Esophagus muscularis mucosa (tissue), 4 donors: ENCODE data around the gene MAGEA1. TPM values are rescaled to one million over a fixed set of nuclear protein-coding genes. Genes with fewer than 3 reads are reported as not detected.

ENCODE experiments used
- DNase-seq: peaks from one replicate; pipeline ENCODE4 v3.0.0-alpha.2; 2017; ENCODE audit errors: extremely low spot score
- H3K27ac ChIP-seq, 4 donors: fragments of 200-600 bp; sonication (generic); replicated peaks in 1 of 4; 1 replicate in 3 of 4; 2 replicates in 1 of 4; pipeline ENCODE4 v1.5.1; 2016 to 2019; ENCODE audit warnings: mild to moderate bottlenecking in 1 of 4
- H3K27me3 ChIP-seq, 4 donors: fragments of 200-600 bp; sonication (generic); one replicate each; pipeline versions ENCODE4 v1.5.1 to v1.6.0; 2016 to 2019
- H3K36me3 ChIP-seq, 4 donors: fragments of 200-600 bp; sonication (generic); one replicate each; pipeline ENCODE4 v1.5.1; 2016 to 2019
- H3K4me1 ChIP-seq, 4 donors: fragments of 200-600 bp; sonication (generic); one replicate each; pipeline ENCODE4 v1.5.1; 2016 to 2019
- H3K4me3 ChIP-seq, 4 donors: fragments of 200-600 bp; sonication (generic); 1 replicate in 2 of 4; 2 replicates in 2 of 4; pipeline ENCODE4 v1.5.1; 2016 to 2019; ENCODE audit warnings: mild to moderate bottlenecking in 4 of 4, moderate library complexity in 1 of 4
- H3K9me3 ChIP-seq, 4 donors: fragments of 200-600 bp; sonication (generic); 1 replicate in 3 of 4; 2 replicates in 1 of 4; pipeline ENCODE4 v1.5.1; 2016 to 2019
- EP300 ChIP-seq: sonication (generic); formaldehyde crosslinking; IDR thresholded peaks from one replicate; pipeline ENCODE4 v1.6.1; 2017; ENCODE audit warnings: antibody characterized with exemption
- POLR2A ChIP-seq: fragments of 450-650 bp; IDR thresholded peaks from one replicate; pipeline ENCODE4 v1.6.1; 2017; ENCODE audit warnings: antibody characterized with exemption, moderate library complexity, mild to moderate bottlenecking, low read depth
- POLR2AphosphoS5 ChIP-seq, 2 donors: sonication (generic); formaldehyde crosslinking; IDR thresholded peaks; one replicate each; pipeline ENCODE4 v1.6.1; 2017; ENCODE audit warnings: antibody characterized with exemption in 2 of 2
- WGBS: methylation state at CpG from one replicate; pipeline ENCODE4 v1.1.5; 2018; 5-methylcytosine and 5-hydroxymethylcytosine counted together
- intact Hi-C: fragments of 100-400 bp; cut with DNase I; formaldehyde crosslinking; loops from one replicate; pipeline ENCODE4 v1.15.1; 2023
- total RNA-seq, 4 donors: library from RNA; depleted of rRNA; stranded (reverse); fragments of >200 nt; gene quantifications; one replicate each; pipeline versions ENCODE4 v1.1.0 to v1.2.1, GENCODE V29; 2016
- TF ChIP-seq, protein P1 (sequence below), 3 experiments: fragments of 200-600 bp in 2 of 3; fragments of 450-650 bp in 1 of 3; sonication (generic) in 2 of 3; IDR thresholded peaks; one replicate each; pipeline ENCODE4 v1.5.1; 2017 to 2019; ENCODE audit warnings: antibody characterized with exemption in 3 of 3, mild to moderate bottlenecking in 2 of 3, moderate library complexity in 1 of 3

The MAGEA1 gene
- total RNA-seq, 4 donors from 2014 or later, result not detected

GRCh38 chrX:153214934-153215333, 35.9 kb downstream of the MAGEA1 start:
- no peaks in the 10 kb centered on the region for H3K36me3 ChIP-seq
- H3K27me3 ChIP-seq, result no peaks in the 10 kb centered on the region
- no peak for DNase-seq
- intact Hi-C loops, result no loop called here
- WGBS, result 27% methylated on average over 2 of the region's 2 CpGs
- peaks cover 0 to 16% (median 0%) of the 10 kb centered on the region in 4 donors for H3K9me3 ChIP-seq
- no peak overlapping the region for H3K4me3 ChIP-seq
- TF ChIP-seq POLR2A (no peak), POLR2AphosphoS5 (IDR thresholded peaks at IDR 0.05) (no peak), EP300 (no peak)
- TF ChIP-seq, protein P1, sequence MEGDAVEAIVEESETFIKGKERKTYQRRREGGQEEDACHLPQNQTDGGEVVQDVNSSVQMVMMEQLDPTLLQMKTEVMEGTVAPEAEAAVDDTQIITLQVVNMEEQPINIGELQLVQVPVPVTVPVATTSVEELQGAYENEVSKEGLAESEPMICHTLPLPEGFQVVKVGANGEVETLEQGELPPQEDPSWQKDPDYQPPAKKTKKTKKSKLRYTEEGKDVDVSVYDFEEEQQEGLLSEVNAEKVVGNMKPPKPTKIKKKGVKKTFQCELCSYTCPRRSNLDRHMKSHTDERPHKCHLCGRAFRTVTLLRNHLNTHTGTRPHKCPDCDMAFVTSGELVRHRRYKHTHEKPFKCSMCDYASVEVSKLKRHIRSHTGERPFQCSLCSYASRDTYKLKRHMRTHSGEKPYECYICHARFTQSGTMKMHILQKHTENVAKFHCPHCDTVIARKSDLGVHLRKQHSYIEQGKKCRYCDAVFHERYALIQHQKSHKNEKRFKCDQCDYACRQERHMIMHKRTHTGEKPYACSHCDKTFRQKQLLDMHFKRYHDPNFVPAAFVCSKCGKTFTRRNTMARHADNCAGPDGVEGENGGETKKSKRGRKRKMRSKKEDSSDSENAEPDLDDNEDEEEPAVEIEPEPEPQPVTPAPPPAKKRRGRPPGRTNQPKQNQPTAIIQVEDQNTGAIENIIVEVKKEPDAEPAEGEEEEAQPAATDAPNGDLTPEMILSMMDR (IDR thresholded peaks at IDR 0.05), result no peak
- no peaks in the 10 kb centered on the region for H3K4me1 ChIP-seq
- no peak overlapping the region for H3K27ac ChIP-seq

DNA sequence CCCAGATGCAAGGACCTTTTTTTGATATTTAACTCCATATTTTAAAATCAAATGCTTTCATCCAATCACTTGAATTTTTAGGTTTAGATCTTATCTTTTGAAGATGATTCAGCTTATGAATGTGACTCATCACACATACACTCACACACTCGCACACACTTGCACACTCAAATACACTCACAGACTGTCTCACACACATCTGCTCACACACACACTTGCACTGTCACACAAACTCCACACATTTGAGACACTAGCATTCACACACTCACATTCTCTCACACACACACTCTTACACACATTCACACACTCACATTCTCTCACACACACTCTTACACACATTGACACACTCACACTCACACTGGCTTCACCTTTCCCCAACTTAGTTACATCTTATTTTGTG, 37.8 kb downstream of the MAGEA1 start:
- WGBS, result 78% methylated on average over 1 of the region's 1 CpG
- Histone ChIP-seq H3K27ac (no peak overlapping the region), H3K27me3 (peaks cover 0 to 5% (median 0%) of the 10 kb centered on the region in 4 donors), H3K36me3 (no peaks in the 10 kb centered on the region), H3K4me1 (no peaks in the 10 kb centered on the region), H3K9me3 (peaks cover 0 to 8% (median 0%) of the 10 kb centered on the region in 4 donors), H3K4me3 (no peak overlapping the region)
- no peak for TF ChIP-seq POLR2A
- no peak for TF ChIP-seq EP300
- TF ChIP-seq, protein P1 (IDR thresholded peaks at IDR 0.05), result no peak
- TF ChIP-seq POLR2AphosphoS5 (IDR thresholded peaks at IDR 0.05), result no peak
- no peak for DNase-seq
- intact Hi-C loops, result no loop called here

GRCh38 chrX:153225438-153226098, 46.5 kb downstream of the MAGEA1 start:
- H3K9me3 ChIP-seq, result no peaks in the 10 kb centered on the region
- H3K27me3 ChIP-seq, result peaks cover 0 to 5% (median 0%) of the 10 kb centered on the region in 4 donors
- intact Hi-C loops, result no loop called here
- no peak overlapping the region for H3K27ac ChIP-seq
- TF ChIP-seq POLR2AphosphoS5 (IDR thresholded peaks at IDR 0.05) (no peak), POLR2A (no peak), EP300 (no peak)
- TF ChIP-seq, protein P1 (IDR thresholded peaks at IDR 0.05), result no peak
- 88% methylated on average over 6 of the region's 8 CpGs for WGBS
- no peaks in the 10 kb centered on the region for H3K36me3 ChIP-seq
- no peak overlapping the region for H3K4me3 ChIP-seq
- DNase-seq, result no peak
- H3K4me1 ChIP-seq, result no peaks in the 10 kb centered on the region

DNA sequence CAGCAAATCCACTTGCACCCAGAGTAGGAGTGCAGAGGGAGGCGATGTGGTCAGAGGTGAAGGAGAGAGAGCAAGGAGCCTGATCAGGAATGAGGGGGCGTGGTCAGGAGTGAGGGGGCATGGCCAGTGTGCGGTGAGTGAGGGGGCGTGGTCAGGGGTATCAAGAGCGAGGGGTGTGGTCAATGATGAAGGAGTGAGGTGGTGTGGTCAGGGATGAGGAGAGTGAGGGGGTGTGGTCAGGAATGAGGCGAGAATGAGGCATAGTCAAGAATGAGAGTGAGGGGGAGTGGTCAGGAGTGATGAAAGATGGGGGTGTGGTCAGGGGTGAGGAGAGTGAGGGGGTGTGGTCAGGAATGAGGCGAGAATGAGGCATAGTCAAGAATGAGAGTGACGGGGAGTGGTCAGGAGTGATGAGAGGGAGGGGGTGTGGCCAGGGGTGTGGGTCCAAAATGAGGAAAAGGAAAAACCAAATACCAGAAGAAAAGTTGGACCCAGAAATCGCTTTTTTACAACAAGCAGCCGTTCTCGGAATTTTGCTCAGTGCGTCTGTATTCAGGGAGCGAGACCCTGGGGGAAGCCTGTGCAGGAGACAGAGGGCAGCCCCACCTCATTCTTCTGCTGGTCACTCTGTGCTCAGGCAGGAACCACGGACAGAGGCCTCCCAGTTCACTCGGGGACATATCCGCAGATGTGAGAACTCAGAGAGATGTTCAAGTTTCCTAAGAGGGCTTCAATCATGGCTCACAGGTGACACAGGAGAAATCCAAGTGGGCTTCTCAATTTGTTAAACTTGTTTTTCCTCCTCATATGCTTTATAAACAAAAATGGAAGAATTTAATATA, 47.5 kb downstream of the MAGEA1 start:
- intact Hi-C loops, result no loop called here
- no peak overlapping the region for H3K4me3 ChIP-seq
- H3K9me3 ChIP-seq, result no peaks in the 10 kb centered on the region
- no peak for DNase-seq
- WGBS, result 35% methylated on average over 16 of the region's 16 CpGs
- TF ChIP-seq POLR2AphosphoS5 (IDR thresholded peaks at IDR 0.05), result no peak
- TF ChIP-seq EP300, result no peak
- TF ChIP-seq POLR2A, result no peak
- H3K27ac ChIP-seq, result no peak overlapping the region
- H3K4me1 ChIP-seq, result no peaks in the 10 kb centered on the region
- peaks cover 0 to 2% (median 0%) of the 10 kb centered on the region in 4 donors for H3K27me3 ChIP-seq
- H3K36me3 ChIP-seq, result no peaks in the 10 kb centered on the region

Other genes starting within 250 kb of the MAGEA1 start
- not detected for gene PNMA5, start 185.2 kb upstream of the MAGEA1 start, total RNA-seq
- under 1 TPM; 0.13 to 0.42 (median 0.17) TPM for gene PNMA3, start 122.8 kb upstream of the MAGEA1 start, total RNA-seq
- gene PNMA6A, start 106.8 kb upstream of the MAGEA1 start, total RNA-seq, result 1 to 10 TPM; 1.2 to 3.7 (median 2.7) TPM
- gene PNMA6F, start 142.5 kb downstream of the MAGEA1 start, total RNA-seq, result not detected
- 10 to 100 TPM; 12.5 to 18.4 (median 17.4) TPM for gene ZNF275, start 154.9 kb downstream of the MAGEA1 start, total RNA-seq
- not detected for gene PNMA6E, start 222.1 kb downstream of the MAGEA1 start, total RNA-seq
- gene ZFP92, start 232.2 kb downstream of the MAGEA1 start, total RNA-seq, result 1 to 10 TPM; 1.2 to 3.2 (median 2.5) TPM